ENCODE data around the gene TSPAN32. TPM values are rescaled to one million over a fixed set of nuclear protein-coding genes. Genes with fewer than 3 reads are reported as not detected.
"Not testable (repeated sequence)": the region's sequence is repeated elsewhere in the genome, so short reads cannot be mapped to it uniquely, and the experiment has no call there.

Gene TSPAN32
- polyA plus RNA-seq, 1 experiment = 0.42 TPM

DNA sequence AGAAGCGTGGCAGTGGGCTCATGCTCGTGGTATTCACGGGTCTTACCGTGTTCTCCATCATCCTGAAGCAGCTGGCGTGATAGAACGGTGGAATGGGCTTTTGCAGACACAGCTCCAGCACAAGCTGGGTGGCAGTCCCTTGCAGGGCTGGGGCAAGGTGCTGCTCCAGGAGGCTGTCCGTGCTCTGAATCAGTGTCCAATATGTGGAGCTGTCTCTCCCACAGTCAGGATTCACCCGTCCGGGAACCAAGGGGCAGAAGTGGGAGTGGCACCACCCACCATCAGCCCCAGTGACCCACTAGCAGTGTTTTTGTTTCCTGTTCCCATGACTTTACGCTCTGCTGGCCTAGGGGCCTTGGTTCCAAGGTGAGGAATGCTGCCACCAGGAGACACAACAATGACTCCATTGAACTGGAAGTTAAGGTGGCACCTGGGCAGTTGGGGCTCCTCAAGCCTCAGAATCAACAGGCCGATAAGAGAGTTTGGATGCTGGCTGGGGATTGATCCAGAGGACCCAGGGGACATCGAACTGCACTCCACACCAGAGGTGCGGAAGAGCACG is 58.3 kb downstream of the TSPAN32 start:
- POLR2A ChIA-PET = no interaction called here
- no peak overlapping the region for H3K4me3 ChIP-seq (ENCODE audit: low read depth, low read length)
- no peaks in the 10 kb centered on the region for H3K36me3 ChIP-seq (ENCODE audit: control insufficient read depth, insufficient read depth, low read length)
- H3K27me3 ChIP-seq (ENCODE audit: control insufficient read depth, insufficient read depth, low read length) = peaks cover 1% of the 10 kb centered on the region; the same call in 1 of the 2 replicates
- TF ChIP-seq, protein P1, sequence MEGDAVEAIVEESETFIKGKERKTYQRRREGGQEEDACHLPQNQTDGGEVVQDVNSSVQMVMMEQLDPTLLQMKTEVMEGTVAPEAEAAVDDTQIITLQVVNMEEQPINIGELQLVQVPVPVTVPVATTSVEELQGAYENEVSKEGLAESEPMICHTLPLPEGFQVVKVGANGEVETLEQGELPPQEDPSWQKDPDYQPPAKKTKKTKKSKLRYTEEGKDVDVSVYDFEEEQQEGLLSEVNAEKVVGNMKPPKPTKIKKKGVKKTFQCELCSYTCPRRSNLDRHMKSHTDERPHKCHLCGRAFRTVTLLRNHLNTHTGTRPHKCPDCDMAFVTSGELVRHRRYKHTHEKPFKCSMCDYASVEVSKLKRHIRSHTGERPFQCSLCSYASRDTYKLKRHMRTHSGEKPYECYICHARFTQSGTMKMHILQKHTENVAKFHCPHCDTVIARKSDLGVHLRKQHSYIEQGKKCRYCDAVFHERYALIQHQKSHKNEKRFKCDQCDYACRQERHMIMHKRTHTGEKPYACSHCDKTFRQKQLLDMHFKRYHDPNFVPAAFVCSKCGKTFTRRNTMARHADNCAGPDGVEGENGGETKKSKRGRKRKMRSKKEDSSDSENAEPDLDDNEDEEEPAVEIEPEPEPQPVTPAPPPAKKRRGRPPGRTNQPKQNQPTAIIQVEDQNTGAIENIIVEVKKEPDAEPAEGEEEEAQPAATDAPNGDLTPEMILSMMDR (IDR thresholded peaks at IDR 0.05; ENCODE audit: insufficient read depth, low read depth, low read length) = no peak
- CTCF ChIA-PET = no interaction called here
- no peak for DNase-seq (ENCODE audit: low read depth)

DNA sequence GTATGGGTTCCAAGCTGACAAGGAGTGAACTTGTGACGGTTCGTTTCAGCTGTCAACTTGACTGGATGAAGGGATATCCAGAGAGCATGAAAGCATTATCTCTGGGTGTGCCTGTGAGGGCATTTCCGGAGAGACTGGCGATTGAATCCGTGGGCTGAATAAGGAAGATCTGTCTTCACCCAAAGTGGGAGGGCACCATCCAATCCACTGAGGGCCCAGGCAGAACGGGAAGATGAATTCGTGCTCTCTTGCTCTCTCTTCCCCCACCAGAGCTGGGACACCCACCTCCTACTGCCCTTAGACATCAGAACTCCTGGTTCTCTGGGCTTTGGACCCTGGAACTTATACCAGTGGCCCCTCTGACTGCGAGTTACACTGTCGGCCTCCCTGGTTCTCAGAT is 59.8 kb downstream of the TSPAN32 start:
- TF ChIP-seq, protein P1 (IDR thresholded peaks at IDR 0.05; ENCODE audit: insufficient read depth, low read depth, low read length) = no peak
- H3K4me3 ChIP-seq (ENCODE audit: low read depth, low read length) = no peak overlapping the region
- no peak for DNase-seq (ENCODE audit: low read depth)
- no peaks in the 10 kb centered on the region for H3K36me3 ChIP-seq (ENCODE audit: control insufficient read depth, insufficient read depth, low read length)
- ChIA-PET CTCF (interaction anchor here (2.1 kb wide), 1 partner anchor 59 kb away, joined by 6 read pairs; no protein-coding TSS in a partner anchor), POLR2A (no interaction called here)
- peaks cover 1% of the 10 kb centered on the region; the same call in 1 of the 2 replicates for H3K27me3 ChIP-seq (ENCODE audit: control insufficient read depth, insufficient read depth, low read length)

DNA sequence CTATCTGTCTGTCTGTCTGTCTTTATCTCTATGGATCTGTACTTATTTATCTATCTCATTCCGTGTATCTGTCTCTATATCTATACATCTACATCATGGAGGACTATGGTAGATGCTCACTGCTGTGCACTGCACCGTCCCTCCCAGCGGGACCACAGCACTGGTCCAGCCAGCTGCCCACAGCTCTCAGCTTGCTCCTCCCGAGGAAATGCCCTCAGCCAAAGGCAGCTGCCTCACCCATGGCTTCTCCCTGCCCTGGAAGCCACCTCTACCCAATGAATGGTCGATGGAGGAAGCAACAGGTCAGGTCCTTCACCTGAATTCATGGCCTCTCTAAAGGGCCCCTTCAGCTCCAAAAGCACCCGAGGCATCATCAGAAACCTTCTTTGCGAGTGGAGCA is 60.6 kb downstream of the TSPAN32 start:
- peaks cover 1% of the 10 kb centered on the region; the same call in 1 of the 2 replicates for H3K27me3 ChIP-seq (ENCODE audit: control insufficient read depth, insufficient read depth, low read length)
- TF ChIP-seq, protein P1 (IDR thresholded peaks at IDR 0.05; ENCODE audit: insufficient read depth, low read depth, low read length) = no peak
- no peaks in the 10 kb centered on the region for H3K36me3 ChIP-seq (ENCODE audit: control insufficient read depth, insufficient read depth, low read length)
- DNase-seq (ENCODE audit: low read depth) = no peak
- no peak overlapping the region for H3K4me3 ChIP-seq (ENCODE audit: low read depth, low read length)
- ChIA-PET CTCF (interaction anchor here (1.4 to 2.1 kb wide), 2 partner anchors 56 to 58 kb away, joined by 4 to 6 read pairs; no protein-coding TSS in a partner anchor), POLR2A (no interaction called here)

DNA sequence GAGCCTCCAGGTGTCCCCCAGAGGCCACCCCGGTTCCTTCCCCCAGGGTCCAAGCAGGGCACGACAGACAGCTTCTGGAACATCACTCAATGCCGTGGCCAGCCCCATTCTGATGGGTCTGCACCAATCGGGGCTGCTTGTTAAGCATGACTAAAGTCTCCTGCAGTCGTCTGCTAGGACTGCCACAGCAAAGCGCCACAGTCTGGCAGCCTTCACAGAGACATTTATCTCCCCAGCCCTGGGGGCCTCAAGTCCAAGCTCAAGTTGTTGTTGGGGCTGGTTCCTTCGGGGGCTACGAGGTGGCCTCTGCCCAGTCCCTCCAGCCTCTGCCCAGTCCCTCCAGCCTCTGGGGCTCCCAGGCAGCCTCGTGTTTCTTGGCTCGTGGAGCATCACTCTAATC is 61.3 kb downstream of the TSPAN32 start:
- no peak overlapping the region for H3K4me3 ChIP-seq (ENCODE audit: low read depth, low read length)
- DNase-seq (ENCODE audit: low read depth) = no peak
- H3K27me3 ChIP-seq (ENCODE audit: control insufficient read depth, insufficient read depth, low read length) = peaks cover 1% of the 10 kb centered on the region; the same call in 1 of the 2 replicates
- ChIA-PET CTCF (interaction anchor here (1.4 to 2.1 kb wide), 2 partner anchors 57 to 58 kb away, joined by 4 to 6 read pairs; no protein-coding TSS in a partner anchor), POLR2A (no interaction called here)
- TF ChIP-seq, protein P1 (IDR thresholded peaks at IDR 0.05; ENCODE audit: insufficient read depth, low read depth, low read length) = no peak
- no peaks in the 10 kb centered on the region for H3K36me3 ChIP-seq (ENCODE audit: control insufficient read depth, insufficient read depth, low read length)

DNA sequence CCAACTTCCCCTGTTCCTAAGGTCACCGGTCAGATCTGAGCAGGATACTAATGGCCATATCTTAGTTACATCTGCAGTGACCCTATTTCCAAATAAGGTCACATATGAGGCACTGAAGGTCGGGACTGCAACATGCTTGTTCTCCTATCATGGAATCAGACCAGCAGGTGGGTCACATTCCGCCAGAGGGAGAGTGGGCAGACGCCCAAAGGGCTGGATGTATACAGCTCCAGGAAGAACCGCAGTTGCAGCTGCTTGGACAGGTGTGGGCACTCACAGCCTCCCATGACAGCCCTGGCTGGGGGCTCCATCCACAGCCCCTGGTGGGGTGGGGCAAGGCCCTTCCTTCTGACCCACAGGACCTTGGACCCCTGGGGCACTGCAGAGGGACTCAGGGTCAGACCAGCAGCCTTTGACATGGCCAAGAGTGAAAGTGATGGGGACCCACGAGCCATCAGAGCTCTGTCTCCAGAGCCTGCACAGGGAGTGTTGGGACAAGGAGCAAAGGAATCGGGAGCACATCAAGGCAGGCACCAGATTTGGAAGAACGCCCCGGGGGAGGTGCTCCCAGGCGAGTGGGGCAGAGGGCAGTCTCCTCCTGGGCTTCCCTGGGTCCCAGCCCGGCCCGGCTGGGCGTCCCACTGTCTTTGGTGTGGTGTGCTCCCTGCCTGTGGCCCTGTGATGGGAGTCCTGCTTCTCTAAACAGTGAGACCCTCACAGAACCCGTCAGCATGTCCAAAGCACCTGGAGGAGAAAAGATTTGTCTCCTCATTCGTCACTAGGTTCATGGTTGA is 62.0 kb downstream of the TSPAN32 start:
- no peak overlapping the region for H3K4me3 ChIP-seq (ENCODE audit: low read depth, low read length)
- TF ChIP-seq, protein P1 (IDR thresholded peaks at IDR 0.05; ENCODE audit: insufficient read depth, low read depth, low read length) = no peak
- H3K27me3 ChIP-seq (ENCODE audit: control insufficient read depth, insufficient read depth, low read length) = peaks cover 1% of the 10 kb centered on the region; the same call in 1 of the 2 replicates
- CTCF ChIA-PET = interaction anchor here (1.4 kb wide), 1 partner anchor 58 kb away, joined by 4 read pairs; no protein-coding TSS in a partner anchor
- no peaks in the 10 kb centered on the region for H3K36me3 ChIP-seq (ENCODE audit: control insufficient read depth, insufficient read depth, low read length)
- no peak for DNase-seq (ENCODE audit: low read depth)
- POLR2A ChIA-PET = no interaction called here

DNA sequence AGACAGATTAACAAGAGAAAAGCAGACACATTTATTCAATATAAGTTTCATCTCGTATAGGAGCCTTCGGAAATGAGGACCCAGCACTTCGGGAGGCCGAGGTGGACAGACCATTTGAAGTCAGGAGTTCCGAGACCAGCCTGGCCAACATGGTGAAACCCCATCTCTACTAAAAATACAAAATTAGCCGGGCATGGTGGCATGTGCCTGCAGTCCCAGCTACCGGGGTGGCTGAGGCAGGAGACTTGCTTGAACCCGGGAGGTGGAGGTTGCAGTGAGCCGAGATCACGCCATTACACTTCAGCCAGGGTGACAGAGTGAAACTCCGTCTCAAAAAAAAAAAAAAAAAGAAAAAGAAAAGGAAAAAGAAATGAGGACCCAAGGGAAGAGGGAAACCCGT is 62.6 kb downstream of the TSPAN32 start:
- H3K27me3 ChIP-seq (ENCODE audit: control insufficient read depth, insufficient read depth, low read length); H3K36me3 ChIP-seq (ENCODE audit: control insufficient read depth, insufficient read depth, low read length); POLR2A ChIA-PET; CTCF ChIA-PET; H3K4me3 ChIP-seq (ENCODE audit: low read depth, low read length); DNase-seq (ENCODE audit: low read depth): not testable (repeated sequence)

Measured in BJ (cell line).